Right forelimb (tissue), 1 donor: ENCODE data around the gene ARF4.

ENCODE experiments used
- DNase-seq: peaks from one replicate; pipeline ENCODE4 v3.0.0-alpha.2; 2018

ARF4 gene

GRCh38 chr3:57577801-57578200 is 19.3 kb downstream of the ARF4 start:
- no peak for DNase-seq

DNA sequence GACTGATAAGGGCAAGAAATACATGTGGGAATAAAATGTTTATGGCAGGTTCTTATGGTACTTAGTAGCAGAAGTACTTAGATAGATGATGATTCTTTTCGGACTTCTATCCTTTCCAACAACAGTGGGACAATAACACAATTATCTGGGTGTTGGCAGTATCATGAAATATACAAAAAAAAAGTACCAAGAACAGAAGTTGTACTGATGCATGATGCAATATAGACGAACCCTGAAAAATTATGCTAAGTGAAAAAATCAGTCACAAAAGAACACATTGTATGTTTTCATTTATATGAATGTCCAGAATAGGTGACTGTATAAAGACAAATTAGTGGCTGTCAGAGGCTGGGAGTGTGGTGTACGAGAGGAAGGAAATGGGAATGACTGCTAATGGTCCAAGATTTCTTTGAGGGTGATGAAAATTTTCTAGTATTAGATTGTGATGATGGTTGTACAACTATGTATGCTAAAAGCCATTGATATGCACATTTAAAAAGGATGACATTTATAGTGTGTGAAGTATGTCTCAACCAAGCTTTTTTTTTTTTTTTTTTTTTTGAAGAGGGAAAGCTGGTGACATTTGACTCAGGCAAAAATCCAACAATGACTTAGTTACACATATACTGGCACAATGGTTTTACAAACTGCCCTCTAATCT is 21.0 kb downstream of the ARF4 start:
- DNase-seq: no peak

DNA sequence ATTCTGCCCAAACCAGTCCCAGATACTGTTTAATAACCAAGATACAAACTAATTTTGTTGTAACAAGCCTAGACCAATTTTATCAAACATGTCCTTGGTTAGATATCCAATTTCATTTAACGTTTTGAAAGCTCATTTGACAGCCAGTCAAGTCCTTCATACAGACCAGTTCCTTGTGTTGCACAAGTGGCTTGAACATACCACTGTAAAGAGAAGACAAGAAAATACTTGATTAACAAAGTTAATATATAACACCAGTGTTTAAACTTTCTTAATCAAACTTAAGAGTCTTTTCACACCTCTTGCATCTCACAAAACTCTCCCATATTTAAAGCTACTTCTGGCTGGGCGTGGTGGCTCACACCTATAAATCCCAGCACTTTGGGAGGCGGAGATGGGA is 25.0 kb downstream of the ARF4 start:
- no peak for DNase-seq

DNA sequence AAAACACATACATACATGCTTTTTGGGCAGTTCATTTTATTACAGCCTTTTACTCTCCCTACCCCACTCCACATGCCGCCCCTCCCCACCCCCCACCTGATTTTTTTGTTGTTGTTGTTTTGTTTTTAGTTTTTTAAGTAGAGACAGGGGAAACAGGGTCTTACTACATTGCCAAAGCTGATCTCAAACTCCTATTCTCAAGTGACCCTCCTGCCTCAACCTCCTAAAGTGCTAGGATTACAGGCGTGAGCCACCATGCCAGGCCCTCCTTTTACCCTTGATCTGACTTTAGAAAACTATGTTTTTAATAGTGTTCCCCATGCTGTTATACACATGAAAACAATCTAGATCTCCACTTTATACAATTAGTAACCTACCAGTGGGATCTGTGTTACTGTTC is 26.3 kb downstream of the ARF4 start:
- DNase-seq: no peak

DNA sequence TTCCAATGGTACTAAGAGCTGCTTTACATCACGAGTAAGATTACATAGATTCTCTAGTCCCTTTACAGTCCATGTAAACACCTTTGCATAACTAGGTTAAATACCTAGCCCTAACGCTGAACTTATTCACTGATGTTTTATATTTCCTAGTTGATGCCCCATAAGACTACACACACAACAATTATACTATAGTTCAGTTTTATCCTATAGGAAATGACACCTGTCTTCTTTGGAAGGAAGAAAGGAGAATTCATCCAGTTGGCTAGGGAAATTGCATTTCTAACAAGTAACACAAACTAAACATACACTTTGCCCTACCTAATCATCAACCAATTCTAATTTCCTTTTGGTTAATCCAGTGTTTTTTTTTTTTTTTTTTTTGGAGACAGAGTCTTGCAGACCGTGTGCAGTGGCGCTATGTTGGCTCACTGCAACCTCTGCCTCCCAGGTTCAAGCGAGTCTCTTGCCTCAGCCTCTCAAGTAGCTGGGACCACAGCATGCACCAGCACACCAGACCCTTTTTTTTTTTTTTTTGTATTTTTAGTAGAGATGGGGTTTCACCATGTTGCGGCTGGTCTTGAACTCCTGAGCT is 27.2 kb downstream of the ARF4 start:
- no peak for DNase-seq

DNA sequence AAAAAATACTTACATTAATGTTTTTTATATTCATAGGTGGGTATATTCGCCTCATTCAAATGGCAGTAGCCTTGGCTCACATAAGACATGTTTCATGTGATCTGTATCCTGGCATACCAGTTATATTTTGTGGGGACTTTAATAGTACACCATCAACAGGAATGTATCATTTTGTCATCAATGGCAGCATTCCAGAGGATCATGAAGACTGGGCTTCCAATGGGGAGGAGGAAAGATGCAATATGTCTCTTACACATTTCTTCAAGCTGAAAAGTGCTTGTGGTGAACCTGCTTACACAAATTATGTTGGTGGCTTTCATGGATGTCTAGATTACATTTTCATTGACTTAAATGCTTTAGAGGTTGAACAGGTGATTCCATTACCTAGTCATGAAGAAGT is 37.6 kb downstream of the ARF4 start:
- no peak for DNase-seq

DNA sequence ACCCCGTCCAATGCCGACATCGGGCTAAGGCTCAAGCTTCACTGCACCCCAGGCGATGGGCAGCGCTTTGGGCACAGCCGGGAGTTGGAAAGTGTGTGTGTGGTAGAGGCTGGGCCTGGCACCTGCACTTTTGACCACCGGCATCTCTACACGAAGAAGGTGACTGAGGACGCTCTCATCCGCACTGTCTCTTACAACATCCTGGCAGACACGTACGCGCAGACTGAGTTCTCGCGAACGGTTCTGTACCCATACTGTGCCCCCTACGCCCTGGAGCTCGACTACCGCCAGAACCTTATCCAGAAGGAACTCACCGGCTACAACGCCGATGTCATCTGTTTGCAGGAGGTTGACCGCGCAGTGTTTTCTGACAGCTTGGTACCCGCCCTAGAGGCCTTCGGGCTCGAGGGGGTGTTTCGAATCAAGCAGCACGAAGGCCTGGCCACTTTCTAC is 40.0 kb downstream of the ARF4 start:
- DNase-seq: peak; percentile 50

GRCh38 chr3:57556459-57557084 is 40.6 kb downstream of the ARF4 start:
- DNase-seq: no peak

DNA sequence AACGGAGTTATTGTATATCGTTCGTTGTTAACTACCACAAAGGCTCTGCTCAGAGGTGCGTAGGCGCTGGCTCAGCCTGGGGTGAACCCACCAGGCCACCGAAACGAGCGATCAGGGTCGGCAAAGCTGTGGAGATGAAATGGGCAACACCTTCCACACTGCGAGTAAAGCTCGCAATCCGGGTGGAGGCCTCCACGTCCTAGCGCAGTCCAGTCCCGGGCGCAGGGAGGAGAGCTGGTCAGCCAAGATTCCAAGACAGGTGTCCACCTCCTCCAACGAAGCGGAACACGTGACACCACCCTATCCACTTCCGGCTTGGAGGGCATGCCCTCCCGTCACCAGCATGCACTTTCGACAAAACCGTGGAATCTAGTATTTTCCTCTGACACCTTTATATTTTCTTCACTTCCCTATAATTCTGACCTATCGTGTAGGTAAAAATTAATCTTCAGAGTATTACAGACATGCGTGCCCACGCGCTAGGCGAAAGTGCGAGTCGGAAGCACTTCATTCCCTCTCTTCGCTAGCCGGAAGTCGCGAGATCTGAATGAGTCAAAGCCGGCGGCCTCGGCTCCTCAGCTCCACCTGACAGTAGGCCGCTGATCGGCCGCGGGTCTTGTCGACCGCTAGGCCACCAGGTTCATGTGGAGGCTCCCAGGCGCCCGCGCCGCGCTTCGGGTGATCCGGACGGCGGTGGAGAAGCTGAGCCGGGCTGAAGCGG is 41.2 kb downstream of the ARF4 start, which contains the start of gene PDE12:
Gene PDE12, plus strand, starts transcription at position 537 of the 721 bp plus-strand sequence. Its CDS starts 106 bp downstream, at position 643.
- DNase-seq: peak; percentile 90

DNA sequence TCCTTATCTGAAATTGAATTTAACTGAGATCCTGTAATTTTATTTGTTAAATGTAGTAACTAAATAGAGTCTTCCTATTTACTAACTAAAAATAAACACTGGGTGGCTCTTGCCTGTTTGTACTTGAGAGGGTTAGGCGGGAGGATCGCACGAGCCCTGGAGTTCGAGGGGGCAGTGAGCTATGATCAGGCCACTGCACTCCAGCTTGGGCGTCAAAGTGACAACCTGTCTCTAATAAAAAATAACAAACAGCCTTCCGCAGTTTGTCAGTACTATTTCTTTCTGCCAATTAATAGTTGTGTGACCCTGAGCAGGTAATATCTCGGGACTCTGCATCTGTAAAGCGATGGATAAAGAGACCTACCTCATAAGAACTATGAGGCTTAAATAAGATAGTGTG is 41.8 kb downstream of the ARF4 start:
- no peak for DNase-seq

DNA sequence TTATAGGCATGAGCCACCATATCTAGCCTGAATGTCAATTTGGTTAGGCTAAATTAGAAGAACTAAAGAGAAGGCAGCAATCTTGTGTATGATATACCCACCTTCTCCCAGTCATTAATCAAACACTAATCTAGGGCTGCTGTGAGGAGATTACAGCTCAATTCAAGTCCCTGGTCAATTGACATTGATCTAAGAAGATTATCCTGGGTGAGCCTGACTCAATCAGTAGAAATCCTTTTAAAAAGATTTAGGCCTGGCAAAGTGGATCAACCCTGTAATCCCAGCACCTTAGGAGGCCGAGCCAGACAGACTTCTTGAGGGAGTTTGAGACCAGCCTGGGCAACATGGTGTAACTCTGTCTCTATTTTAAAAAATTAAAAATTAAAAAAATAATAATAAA is 50.5 kb downstream of the ARF4 start:
- DNase-seq: no peak

- DNase-seq: no peak
Observed at GRCh38 chr3:57545636-57546268, 51.4 kb downstream of the ARF4 start.

GRCh38 chr3:57544181-57545125 is 52.7 kb downstream of the ARF4 start, which contains the start of gene DNAH12:
Gene DNAH12 (minus strand): TSS chr3:57544344. CDS start chr3:57542870, 1,474 bp downstream.
- DNase-seq: peak; percentile 73

DNA sequence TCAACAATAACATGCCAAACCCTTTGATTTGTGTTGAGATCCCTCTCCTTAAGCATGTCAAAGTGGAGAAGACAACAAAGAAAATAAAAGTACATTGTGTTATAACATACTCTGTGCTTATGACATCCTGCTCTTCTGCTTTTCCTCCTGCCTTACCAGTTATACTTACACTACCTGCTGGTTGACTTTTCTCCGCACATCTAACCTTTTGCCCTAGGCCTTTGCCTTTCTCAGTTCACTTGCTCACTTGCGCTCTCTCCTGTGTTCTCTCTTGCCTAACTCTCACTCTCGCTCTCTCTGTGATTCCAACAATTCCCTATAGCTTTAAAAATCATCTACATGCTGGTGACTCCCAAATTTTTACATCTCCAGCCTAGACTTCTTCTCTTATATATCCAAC is 58.7 kb downstream of the ARF4 start:
- no peak for DNase-seq

GRCh38 chr3:57530071-57530608 is 67.0 kb downstream of the ARF4 start:
- DNase-seq: no peak
